IMR-90 (cell line): ENCODE results near the gene VAMP5. TPM values are rescaled to one million over a fixed set of nuclear protein-coding genes. Genes with fewer than 3 reads are reported as not detected.
A peak's percentile ranks its signal among the peaks of the same experiment; 100 is the strongest.

Experiments
- ATAC-seq: fragments of 200-7000 bp; cut with Tn5 transposase; 2 replicates; pipeline ENCODE4 v1.9.1; 2020; ENCODE audit warnings: low read depth, mild to moderate bottlenecking, moderate library complexity
- BruUV-seq: library from RNA; stranded (reverse); fragments of 400-500 nt; replicated peaks from 2 replicates; lab custom pipeline; 2021; lab: Mats Ljungman, UMichigan
- CTCF ChIA-PET: fragments of 300-600 bp; formaldehyde crosslinking; extraction: SDS; loops from one replicate; lab custom pipeline; 2021; ENCODE audit warnings: antibody characterized with exemption; lab: Yijun Ruan, JAX
- POLR2A ChIA-PET: fragments of 300-600 bp; sonication (Branson Sonifier 250); formaldehyde crosslinking; loops from one replicate; lab custom pipeline; 2022; ENCODE audit warnings: antibody characterized with exemption; ENCODE audit not compliant: unreplicated experiment; lab: Charles Lee
- DNase-seq: peaks from one replicate; pipeline ENCODE4 v3.0.0; 2013
- H2AFZ ChIP-seq: replicated peaks from 2 replicates; pipeline ENCODE3; 2013; ENCODE audit warnings: low read length, mild to moderate bottlenecking; ENCODE audit not compliant: poor library complexity
- H2AK5ac ChIP-seq: 2 replicates; pipeline ENCODE4 v1.6.1; 2013; ENCODE audit warnings: low read depth, low read length, inconsistent platforms
- H2AK9ac ChIP-seq: replicated peaks from 2 replicates; pipeline ENCODE3; 2013; ENCODE audit warnings: mild to moderate bottlenecking, low read depth, low read length, moderate library complexity; ENCODE audit not compliant: poor library complexity
- H2BK120ac ChIP-seq: 2 replicates; pipeline ENCODE4 v1.6.1; 2013; ENCODE audit warnings: low read depth, low read length, inconsistent platforms
- H2BK15ac ChIP-seq: 3 replicates; pipeline ENCODE4 v1.6.1; 2013; ENCODE audit warnings: low read depth, low read length, inconsistent platforms
- H2BK20ac ChIP-seq: 2 replicates; pipeline ENCODE4 v1.6.1; 2013; ENCODE audit warnings: low read depth, mild to moderate bottlenecking, inconsistent platforms, low read length, moderate library complexity
- H2BK5ac ChIP-seq: 2 replicates; pipeline ENCODE4 v1.6.1; 2013; ENCODE audit warnings: mild to moderate bottlenecking, low read depth, low read length, inconsistent platforms; ENCODE audit not compliant: poor library complexity, severe bottlenecking
- H3K14ac ChIP-seq: replicated peaks from 2 replicates; pipeline ENCODE4 v1.6.1; 2013; ENCODE audit warnings: low read depth, low read length, inconsistent platforms
- H3K18ac ChIP-seq: 2 replicates; pipeline ENCODE4 v1.6.1; 2013; ENCODE audit warnings: low read depth, low read length, control low read depth
- H3K23ac ChIP-seq: 2 replicates; pipeline ENCODE4 v1.6.1; 2013; ENCODE audit warnings: low read depth, low read length, inconsistent platforms
- H3K27ac ChIP-seq: 2 replicates; pipeline ENCODE4 v1.5.1; 2013; ENCODE audit warnings: mild to moderate bottlenecking, control low read depth, low read length; ENCODE audit not compliant: insufficient read depth
- H3K27me3 ChIP-seq: 2 replicates; pipeline ENCODE4 v1.6.1; 2013; ENCODE audit warnings: low read length; ENCODE audit not compliant: control insufficient read depth, insufficient read depth
- H3K36me3 ChIP-seq: 2 replicates; pipeline ENCODE4 v1.6.1; 2013; ENCODE audit warnings: low read length, mixed read lengths; ENCODE audit not compliant: control insufficient read depth, insufficient read depth
- H3K4ac ChIP-seq: 2 replicates; pipeline ENCODE4 v1.6.1; 2013; ENCODE audit warnings: low read depth, low read length, inconsistent platforms
- H3K4me1 ChIP-seq: 2 replicates; pipeline ENCODE4 v1.6.1; 2013; ENCODE audit warnings: low read length, mixed read lengths; ENCODE audit not compliant: control insufficient read depth, insufficient read depth
- H3K4me2 ChIP-seq: 2 replicates; pipeline ENCODE4 v1.6.1; 2013; ENCODE audit warnings: low read depth, mild to moderate bottlenecking, control low read depth, low read length, moderate library complexity
- H3K4me3 ChIP-seq: 2 replicates; pipeline ENCODE4 v1.5.1; 2013; ENCODE audit warnings: low read depth, mild to moderate bottlenecking, control low read depth, low read length, moderate library complexity; ENCODE audit not compliant: insufficient read depth
- H3K56ac ChIP-seq: 2 replicates; pipeline ENCODE4 v1.6.1; 2013; ENCODE audit warnings: low read length, inconsistent platforms; ENCODE audit not compliant: insufficient read depth; ENCODE audit errors: extremely low read depth
- H3K79me1 ChIP-seq, 2 experiments: 2 replicates each; pipeline ENCODE4 v1.6.1; 2013; ENCODE audit warnings: low read length in 2 of 2, inconsistent platforms in 1 of 2, low read depth in 1 of 2
- H3K9ac ChIP-seq: 2 replicates; pipeline ENCODE4 v1.6.1; 2013; ENCODE audit warnings: low read depth, low read length, control low read depth
- H3K9me1 ChIP-seq: 2 replicates; pipeline ENCODE4 v1.6.1; 2013; ENCODE audit warnings: low read length, inconsistent platforms; ENCODE audit not compliant: insufficient read depth
- H3K9me3 ChIP-seq: 2 replicates; pipeline ENCODE4 v1.6.1; 2013; ENCODE audit warnings: low read length; ENCODE audit not compliant: control insufficient read depth, insufficient read depth
- H4K20me1 ChIP-seq: 2 replicates; pipeline ENCODE4 v1.6.1; 2013; ENCODE audit warnings: low read length, inconsistent platforms; ENCODE audit not compliant: insufficient read depth
- H4K5ac ChIP-seq: 2 replicates; pipeline ENCODE4 v1.6.1; 2013; ENCODE audit warnings: mild to moderate bottlenecking, low read depth, low read length, control low read depth
- H4K8ac ChIP-seq, 2 experiments: 2 replicates each; pipeline ENCODE4 v1.6.1; 2013; ENCODE audit warnings: low read depth in 2 of 2, low read length in 2 of 2, control low read depth in 1 of 2, inconsistent platforms in 1 of 2
- H4K91ac ChIP-seq: 2 replicates; pipeline ENCODE4 v1.6.1; 2013; ENCODE audit warnings: low read depth, low read length, inconsistent platforms; ENCODE audit not compliant: insufficient read depth
- BHLHE40 ChIP-seq: fragments of 150-350 bp; IDR thresholded peaks from 2 replicates; pipeline ENCODE4 v1.6.1; 2016; ENCODE audit warnings: mild to moderate bottlenecking, low read depth, low read length
- CEBPB ChIP-seq: IDR thresholded peaks from 2 replicates; pipeline ENCODE4 v1.6.1; 2012; ENCODE audit warnings: low read depth, low read length, improper control_type of control experiment
- CHD1 ChIP-seq: IDR thresholded peaks from 2 replicates; pipeline ENCODE4 v1.6.1; 2012; ENCODE audit warnings: low read depth, low read length, improper control_type of control experiment
- CTCF ChIP-seq: conservative IDR thresholded peaks from 2 replicates; pipeline ENCODE4 v1.5.1; 2012; ENCODE audit warnings: mild to moderate bottlenecking, low read depth, low read length, improper control_type of control experiment
- ELK1 ChIP-seq: fragments of 150-350 bp; IDR thresholded peaks from 2 replicates; pipeline ENCODE4 v1.6.1; 2016; ENCODE audit warnings: low read depth, mild to moderate bottlenecking, low read length, moderate library complexity, borderline replicate concordance
- FOS ChIP-seq: fragments of 150-350 bp; IDR thresholded peaks from 2 replicates; pipeline ENCODE4 v1.6.1; 2016; ENCODE audit warnings: low read depth, low read length
- MAZ ChIP-seq: IDR thresholded peaks from 2 replicates; pipeline ENCODE4 v1.6.1; 2012; ENCODE audit warnings: low read depth, mild to moderate bottlenecking, low read length, improper control_type of control experiment, moderate library complexity, borderline replicate concordance
- MXI1 ChIP-seq: IDR thresholded peaks from 2 replicates; pipeline ENCODE4 v1.6.1; 2012; ENCODE audit warnings: low read depth, mild to moderate bottlenecking, low read length, moderate library complexity, borderline replicate concordance
- NFE2L2 ChIP-seq: fragments of 150-350 bp; IDR thresholded peaks from 2 replicates; pipeline ENCODE4 v1.6.1; 2016; ENCODE audit warnings: low read depth, mild to moderate bottlenecking, low read length
- RFX5 ChIP-seq: IDR thresholded peaks from 2 replicates; pipeline ENCODE4 v1.8.0; 2012; ENCODE audit warnings: low read depth, mild to moderate bottlenecking, low read length, moderate library complexity
- WGBS, 2 experiments: methylation state at CpG; one replicate each; pipeline versions ENCODE4 v1.1.5 to v1.1.7; 2013; ENCODE audit warnings: missing lambda C conversion rate in 2 of 2; ENCODE audit not compliant: insufficient read length in 1 of 2; ENCODE audit errors: extremely low coverage in 2 of 2; 5-methylcytosine and 5-hydroxymethylcytosine counted together
- dilution Hi-C: fragments of 300-500 bp; cut with HindIII; formaldehyde crosslinking; loops from one replicate; pipeline ENCODE4 v1.14.3; 2018; ENCODE audit warnings: low sequenced_read_pairs; ENCODE audit not compliant: unreplicated experiment
- in situ Hi-C: fragments of 300-500 bp; cut with MboI; formaldehyde crosslinking; loops from 3 replicates; pipeline ENCODE4 v1.14.3; 2019; ENCODE audit warnings: low sequenced_read_pairs, inconsistent platforms, mixed read lengths
- intact Hi-C: fragments of 100-400 bp; cut with micrococcal nuclease; formaldehyde crosslinking; loops from 2 replicates; pipeline ENCODE4 v1.10.0; 2022
- polyA plus RNA-seq, 3 experiments: library from polyadenylated mRNA; depleted of rRNA; stranded (reverse); fragments of >200 nt; gene quantifications; 2 replicates each; pipeline ENCODE4 v1.2.3, GENCODE V29; 2012; ENCODE audit warnings: low replicate concordance in 1 of 3
- total RNA-seq: library from RNA; depleted of rRNA; stranded (reverse); fragments of >200 nt; gene quantifications from 2 replicates; pipeline ENCODE4 v1.2.3, GENCODE V29; 2012

Gene VAMP5
- total and polyA plus RNA-seq, 2 of the 4 experiments (the other 2 are of a cell fraction): 13.8 to 103 TPM

- Histone ChIP-seq H3K4me1 (peaks cover 26% of the 10 kb centered on the region), H3K9me1 (peaks cover 21% of the 10 kb centered on the region), H3K23ac (peak overlapping the region; percentile 98), H4K91ac (peak overlapping the region; percentile 92), H3K56ac (peak overlapping the region; percentile 54), H3K79me1 (peaks cover 6 to 48% of the 10 kb centered on the region in 2 experiments; a peak in 2 of 4 replicates), H2AFZ (peak overlapping the region; percentile 94), H2BK120ac (peak overlapping the region; percentile 91), H3K27me3 (no peaks in the 10 kb centered on the region), H2AK9ac (peak overlapping the region; percentile 95), H3K9me3 (no peaks in the 10 kb centered on the region), H4K5ac (peak overlapping the region; percentile 81), H4K20me1 (peaks cover 2% of the 10 kb centered on the region; the same call in 1 of the 2 replicates), H3K9ac (peak overlapping the region; percentile 69), H2BK20ac (peak overlapping the region; percentile 89), H2BK5ac (peak overlapping the region; percentile 94), H3K18ac (peak overlapping the region; percentile 65), H3K4ac (peak overlapping the region; percentile 97), H3K27ac (peak overlapping the region; percentile 90), H4K8ac (peak overlapping the region; percentile 42 to 97), H3K36me3 (no peaks in the 10 kb centered on the region), H2BK15ac (peak overlapping the region; percentile 58; the same call in 2 of the 3 replicates), H3K14ac (peak overlapping the region; percentile 94), H3K4me2 (peak overlapping the region; percentile 74), H2AK5ac (peak overlapping the region; percentile 98), H3K4me3 (peak overlapping the region; percentile 50)
- intact Hi-C loops (loop anchor here (2.0 kb wide), 1 partner anchor 24 kb away; the partner anchor contains the start of gene GGCX), in situ Hi-C loops (no loop called here), dilution Hi-C loops (no loop called here)
- CTCF ChIA-PET: no interaction called here
- 50% methylated on average over 1 of the region's 9 CpGs; no CpG with 5 or more reads in 1 of the 2 experiments for WGBS, 2 experiments
- DNase-seq (peak; percentile 63), ATAC-seq (peak; percentile 69)
- TF ChIP-seq MXI1 (no peak), MAZ (no peak), CTCF (no peak), RFX5 (no peak), CHD1 (no peak), BHLHE40 (peak; percentile 14; the same call in 1 of the 2 replicates), FOS (peak; percentile 34; the same call in 1 of the 2 replicates), NFE2L2 (no peak), CEBPB (no peak), ELK1 (no peak)
- no TSS peak for BruUV-seq
- POLR2A ChIA-PET: no interaction called here
Observed at GRCh38 chr2:85584857-85585780, 888 bp downstream of the VAMP5 start.
